HG03045 (cell line): ENCODE results near the gene SLC6A4.
"Not testable (repeated sequence)": the region's sequence is repeated elsewhere in the genome, so short reads cannot be mapped to it uniquely, and the experiment has no call there.

Experiments
- ATAC-seq: cut with Tn5 transposase; IDR thresholded peaks from one replicate; pipeline ENCODE4 v1.9.1; 2021; ENCODE audit warnings: mild to moderate bottlenecking, moderate library complexity; ENCODE audit not compliant: unreplicated experiment

Gene SLC6A4

GRCh38 chr17:30239089-30239462 lies 3.6 kb upstream of the SLC6A4 start:
- no peak for ATAC-seq

GRCh38 chr17:30238387-30239088 lies 3.0 kb upstream of the SLC6A4 start:
- ATAC-seq = no peak

GRCh38 chr17:30238003-30238344 lies 2.5 kb upstream of the SLC6A4 start:
- no peak for ATAC-seq

GRCh38 chr17:30237296-30238002 lies 2.0 kb upstream of the SLC6A4 start:
- no peak for ATAC-seq

- no peak for ATAC-seq
Observed at GRCh38 chr17:30236766-30237165, 1.3 kb upstream of the SLC6A4 start.

- ATAC-seq = no peak
Observed at GRCh38 chr17:30236297-30236624, 764 bp upstream of the SLC6A4 start.

GRCh38 chr17:30234964-30235363 lies 533 bp downstream of the SLC6A4 start:
- no peak for ATAC-seq

- ATAC-seq = no peak
Observed at GRCh38 chr17:30234296-30234695, 1.2 kb downstream of the SLC6A4 start.

- ATAC-seq = no peak
Observed at GRCh38 chr17:30232824-30233427, 2.6 kb downstream of the SLC6A4 start.

- ATAC-seq = no peak
Observed at GRCh38 chr17:30232015-30232823, 3.3 kb downstream of the SLC6A4 start.

- ATAC-seq = no peak
Observed at GRCh38 chr17:30230596-30231125, 4.8 kb downstream of the SLC6A4 start.

- not testable (repeated sequence) for ATAC-seq
Observed at GRCh38 chr17:30230009-30230408, 5.5 kb downstream of the SLC6A4 start.

GRCh38 chr17:30229012-30229411 lies 6.5 kb downstream of the SLC6A4 start:
- no peak for ATAC-seq

- ATAC-seq = no peak
Observed at GRCh38 chr17:30228011-30228410, 7.5 kb downstream of the SLC6A4 start.

GRCh38 chr17:30226878-30227277 lies 8.6 kb downstream of the SLC6A4 start:
- ATAC-seq = no peak

GRCh38 chr17:30225919-30226553 lies 9.5 kb downstream of the SLC6A4 start:
- no peak for ATAC-seq

- ATAC-seq = no peak
Observed at GRCh38 chr17:30225112-30225511, 10.4 kb downstream of the SLC6A4 start.

GRCh38 chr17:30224419-30224960 lies 11.0 kb downstream of the SLC6A4 start:
- ATAC-seq = no peak

GRCh38 chr17:30222721-30223175 lies 12.7 kb downstream of the SLC6A4 start:
- no peak for ATAC-seq

- no peak for ATAC-seq
Observed at GRCh38 chr17:30222251-30222650, 13.2 kb downstream of the SLC6A4 start.
